HepG2 (cell line): Measurements from ENCODE around the gene RBM45. TPM values are rescaled to one million over a fixed set of nuclear protein-coding genes. Genes with fewer than 3 reads are reported as not detected.

Source experiments
- CEBPG ChIP-seq: IDR thresholded peaks from 2 replicates; pipeline ENCODE4 v1.6.1; 2016
- FIP1L1 ChIP-seq: fragments of 200-400 bp; formaldehyde crosslinking; IDR thresholded peaks from 2 replicates; pipeline ENCODE4 v1.6.1; 2018; ENCODE audit warnings: low read depth, mild to moderate bottlenecking, low read length, moderate library complexity, borderline replicate concordance; ENCODE audit not compliant: insufficient read depth
- FOXJ3 ChIP-seq: sonication (generic); formaldehyde crosslinking; IDR thresholded peaks from 2 replicates; pipeline ENCODE4 v1.4.0; 2020; ENCODE audit warnings: missing genetic modification reagents, mild to moderate bottlenecking, borderline replicate concordance
- HDAC1 ChIP-seq: sonication (generic); formaldehyde crosslinking; IDR thresholded peaks from 2 replicates; pipeline ENCODE4 v1.5.1; 2020; ENCODE audit warnings: mild to moderate bottlenecking, missing genetic modification reagents
- MBNL3 ChIP-seq: fragments of 250-450 bp; sonication (Bioruptor Pico); conservative IDR thresholded peaks from 2 replicates; pipeline ENCODE4 v1.8.0; 2022; ENCODE audit warnings: mild to moderate bottlenecking, inconsistent platforms
- MED1 ChIP-seq: sonication (generic); formaldehyde crosslinking; IDR thresholded peaks from 2 replicates; pipeline ENCODE4 v1.4.0; 2020; ENCODE audit warnings: missing genetic modification reagents
- NRL ChIP-seq: sonication (generic); formaldehyde crosslinking; IDR thresholded peaks from 2 replicates; pipeline ENCODE4 v1.5.0; 2020; ENCODE audit warnings: missing genetic modification reagents, mild to moderate bottlenecking, moderate library complexity, borderline replicate concordance
- PHF8 ChIP-seq: sonication (generic); formaldehyde crosslinking; IDR thresholded peaks from 2 replicates; pipeline ENCODE4 v1.5.0; 2020; ENCODE audit warnings: missing genetic modification reagents
- PRPF4 ChIP-seq: fragments of 200-400 bp; formaldehyde crosslinking; IDR thresholded peaks from 2 replicates; pipeline ENCODE4 v1.6.1; 2016; ENCODE audit warnings: low read length, low read depth; ENCODE audit not compliant: poor library complexity, severe bottlenecking
- RAD51 ChIP-seq: fragments of 450-650 bp; IDR thresholded peaks from 2 replicates; pipeline ENCODE4 v1.6.1; 2016; ENCODE audit warnings: borderline replicate concordance
- RARA ChIP-seq: IDR thresholded peaks from 2 replicates; pipeline ENCODE4 v1.6.1; 2016; ENCODE audit warnings: missing genetic modification reagents, missing compliant biosample characterization
- RCOR2 ChIP-seq: IDR thresholded peaks from 2 replicates; pipeline ENCODE4 v1.6.1; 2016; ENCODE audit warnings: missing biosample characterization, missing genetic modification reagents
- SIN3B ChIP-seq: fragments of 150-350 bp; IDR thresholded peaks from 2 replicates; pipeline ENCODE4 v1.6.1; 2014; ENCODE audit warnings: low read length
- SOX13 ChIP-seq, 3 experiments: fragments of 450-650 bp in 1 of 3; sonication (generic) in 1 of 3; formaldehyde crosslinking in 1 of 3; IDR thresholded peaks in 2 of 3; conservative IDR thresholded peaks in 1 of 3; 2 replicates each; pipeline versions ENCODE4 v1.5.0 to v1.6.1; 2016 to 2020; ENCODE audit warnings: antibody characterized with exemption in 1 of 3, mild to moderate bottlenecking in 1 of 3, missing compliant biosample characterization in 1 of 3, missing genetic modification reagents in 1 of 3, moderate library complexity in 1 of 3
- SP140L ChIP-seq: sonication (generic); formaldehyde crosslinking; IDR thresholded peaks from 2 replicates; pipeline ENCODE4 v1.4.0; 2020; ENCODE audit warnings: missing genetic modification reagents, borderline replicate concordance
- TCF7 ChIP-seq: sonication (generic); IDR thresholded peaks from 2 replicates; pipeline ENCODE4 v1.6.1; 2016; ENCODE audit warnings: antibody characterized with exemption, low read depth
- ZBTB7A ChIP-seq: sonication (generic); formaldehyde crosslinking; IDR thresholded peaks from 2 replicates; pipeline ENCODE4 v1.8.0; 2022; ENCODE audit warnings: mild to moderate bottlenecking, missing genetic modification reagents
- ZFP90 ChIP-seq: sonication (generic); formaldehyde crosslinking; IDR thresholded peaks from 2 replicates; pipeline ENCODE4 v1.8.0; 2022; ENCODE audit warnings: missing genetic modification reagents, mild to moderate bottlenecking, inconsistent platforms, borderline replicate concordance
- ZNF350 ChIP-seq: sonication (generic); formaldehyde crosslinking; IDR thresholded peaks from 2 replicates; pipeline ENCODE4 v1.4.0; 2020; ENCODE audit warnings: mild to moderate bottlenecking, low read depth, missing genetic modification reagents, borderline replicate concordance
- ZNF549 ChIP-seq: sonication (generic); formaldehyde crosslinking; IDR thresholded peaks from 2 replicates; pipeline ENCODE4 v1.5.0; 2020; ENCODE audit warnings: missing genetic modification reagents
- ZNF782 ChIP-seq: sonication (generic); formaldehyde crosslinking; IDR thresholded peaks from 2 replicates; pipeline ENCODE4 v1.4.0; 2020; ENCODE audit warnings: missing genetic modification reagents, mild to moderate bottlenecking, borderline replicate concordance
- ZNF788 ChIP-seq: sonication (generic); formaldehyde crosslinking; IDR thresholded peaks from 2 replicates; pipeline ENCODE4 v1.5.0; 2020; ENCODE audit warnings: mild to moderate bottlenecking, missing genetic modification reagents, borderline replicate concordance
- polyA plus RNA-seq, 8 experiments: library from polyadenylated mRNA; depleted of rRNA in 3 of 8; stranded (reverse) in 7 of 8; unstranded in 1 of 8; fragments of >200 nt; fragmentation: Illumina TruSeq in 4 of 8; extraction: Trizol in 4 of 8; gene quantifications; 2 replicates each; pipeline versions ENCODE4 v1.2.1 to v1.2.3, GENCODE V29; 2011 to 2016; ENCODE audit warnings: low read depth in 4 of 8, missing spikeins in 1 of 8, mixed read lengths in 1 of 8; ENCODE audit not compliant: insufficient read depth in 1 of 8
- total RNA-seq, 5 experiments: library from RNA; depleted of rRNA; stranded (reverse); fragments of >200 nt; fragmentation: Illumina TruSeq; extraction: Trizol; gene quantifications; 2 replicates each; pipeline ENCODE4 v1.2.3, GENCODE V29; 2016; ENCODE audit warnings: low read depth in 1 of 5
- TF ChIP-seq, protein P1 (sequence below): IDR thresholded peaks from 2 replicates; pipeline ENCODE4 v1.6.1; 2016; ENCODE audit warnings: missing compliant biosample characterization, missing genetic modification reagents, borderline replicate concordance
- TF ChIP-seq, protein P2 (sequence below): sonication (generic); formaldehyde crosslinking; conservative IDR thresholded peaks from 2 replicates; pipeline ENCODE4 v1.4.0; 2020; ENCODE audit warnings: missing genetic modification reagents
- TF ChIP-seq, protein P3 (sequence below): sonication (generic); formaldehyde crosslinking; IDR thresholded peaks from 2 replicates; pipeline ENCODE4 v1.4.0; 2020; ENCODE audit warnings: missing genetic modification reagents

RBM45 gene
- total and polyA plus RNA-seq, 2 of the 13 experiments (the other 11 are each of a cell fraction or from before 2014, with no cell fraction given), result 5.7 to 25.2 TPM

DNA sequence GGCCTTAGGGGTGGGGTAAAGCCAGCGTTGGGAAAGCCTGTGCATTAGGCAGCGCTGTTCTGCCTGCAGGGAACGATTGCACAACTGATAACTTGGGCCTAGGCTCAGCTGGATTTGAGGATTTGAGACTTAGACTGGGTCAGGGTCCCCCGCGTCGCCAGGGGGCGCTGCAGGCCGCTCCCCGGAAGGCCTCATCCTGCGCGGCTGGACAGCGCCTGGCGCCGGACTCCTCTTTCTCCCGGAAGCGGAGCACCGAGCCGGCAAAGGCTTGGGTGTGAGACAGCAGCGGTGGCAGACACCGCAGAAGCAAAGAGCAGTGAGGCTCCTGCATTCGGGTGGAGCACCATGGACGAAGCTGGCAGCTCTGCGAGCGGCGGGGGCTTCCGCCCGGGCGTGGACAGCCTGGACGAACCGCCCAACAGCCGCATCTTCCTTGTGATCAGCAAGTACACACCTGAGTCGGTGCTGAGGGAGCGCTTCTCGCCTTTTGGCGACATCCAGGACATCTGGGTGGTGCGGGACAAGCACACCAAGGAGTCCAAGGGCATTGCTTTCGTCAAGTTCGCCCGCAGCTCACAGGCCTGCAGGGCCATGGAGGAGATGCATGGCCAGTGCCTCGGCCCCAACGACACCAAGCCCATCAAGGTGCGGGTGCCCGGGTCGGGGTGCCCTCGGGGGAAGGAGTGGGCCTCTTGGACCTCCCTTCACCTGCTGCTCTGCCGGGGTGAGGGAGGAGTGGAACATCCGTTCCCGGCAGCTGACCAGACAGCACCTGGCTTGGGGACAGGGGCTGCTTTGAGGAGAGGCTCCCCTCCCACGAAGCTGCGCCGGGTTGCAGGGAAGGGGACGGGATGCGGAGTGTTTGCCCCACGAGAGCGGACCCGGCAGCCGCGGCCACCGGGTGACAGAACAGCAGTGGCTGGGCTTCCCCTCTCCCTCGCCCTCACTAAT is at the start of gene RBM45 (continued):
- TF ChIP-seq SOX13 (IDR thresholded peaks at IDR 0.05) (0 out of 2 replicates have a peak, but pooled peaks have one; percentile 45), SOX13 (CRISPR knock-in tag; conservative IDR thresholded peaks at IDR 0.05 in 1 of 2, IDR thresholded peaks at IDR 0.05 in 1 of 2) (peak in 1 of 2 experiments; percentile 71; a peak in 1 of 4 replicates), ZNF549 (no peak), ZFP90 (peak; percentile 15; the same call in 1 of the 2 replicates), ZBTB7A (CRISPR knock-in tag) (peak; percentile 58), ZNF782 (CRISPR knock-in tag) (peak; percentile 98), FIP1L1 (no peak; the same call in 1 of the 2 replicates), MED1 (peak; percentile 82), FOXJ3 (peak; percentile 65; the same call in 1 of the 2 replicates), MBNL3 (CRISPR knock-in tag) (0 out of 2 replicates have a peak, but pooled peaks have one; percentile 28), ZNF350 (CRISPR knock-in tag) (peak; percentile 100), RAD51 (no peak), RCOR2 (CRISPR knock-in tag) (peak; percentile 45; the same call in 1 of the 2 replicates), ZNF788 (peak; percentile 99), PHF8 (CRISPR knock-in tag) (peak; percentile 95), PRPF4 (no peak), NRL (CRISPR knock-in tag) (peak; percentile 99), RARA (CRISPR knock-in tag) (peak; percentile 39; the same call in 1 of the 2 replicates), CEBPG (CRISPR knock-in tag) (peak; percentile 98), HDAC1 (CRISPR knock-in tag) (peak; percentile 98), SIN3B (0 out of 2 replicates have a peak, but pooled peaks have one; percentile 50), SP140L (CRISPR knock-in tag) (peak; percentile 76; the same call in 1 of the 2 replicates), TCF7 (no peak)
- TF ChIP-seq, protein P1, sequence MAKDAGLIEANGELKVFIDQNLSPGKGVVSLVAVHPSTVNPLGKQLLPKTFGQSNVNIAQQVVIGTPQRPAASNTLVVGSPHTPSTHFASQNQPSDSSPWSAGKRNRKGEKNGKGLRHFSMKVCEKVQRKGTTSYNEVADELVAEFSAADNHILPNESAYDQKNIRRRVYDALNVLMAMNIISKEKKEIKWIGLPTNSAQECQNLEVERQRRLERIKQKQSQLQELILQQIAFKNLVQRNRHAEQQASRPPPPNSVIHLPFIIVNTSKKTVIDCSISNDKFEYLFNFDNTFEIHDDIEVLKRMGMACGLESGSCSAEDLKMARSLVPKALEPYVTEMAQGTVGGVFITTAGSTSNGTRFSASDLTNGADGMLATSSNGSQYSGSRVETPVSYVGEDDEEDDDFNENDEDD (CRISPR knock-in tag), result peak; percentile 90
- TF ChIP-seq, protein P2, sequence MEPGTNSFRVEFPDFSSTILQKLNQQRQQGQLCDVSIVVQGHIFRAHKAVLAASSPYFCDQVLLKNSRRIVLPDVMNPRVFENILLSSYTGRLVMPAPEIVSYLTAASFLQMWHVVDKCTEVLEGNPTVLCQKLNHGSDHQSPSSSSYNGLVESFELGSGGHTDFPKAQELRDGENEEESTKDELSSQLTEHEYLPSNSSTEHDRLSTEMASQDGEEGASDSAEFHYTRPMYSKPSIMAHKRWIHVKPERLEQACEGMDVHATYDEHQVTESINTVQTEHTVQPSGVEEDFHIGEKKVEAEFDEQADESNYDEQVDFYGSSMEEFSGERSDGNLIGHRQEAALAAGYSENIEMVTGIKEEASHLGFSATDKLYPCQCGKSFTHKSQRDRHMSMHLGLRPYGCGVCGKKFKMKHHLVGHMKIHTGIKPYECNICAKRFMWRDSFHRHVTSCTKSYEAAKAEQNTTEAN (CRISPR knock-in tag), result peak; percentile 54; the same call in 1 of the 2 replicates
- TF ChIP-seq, protein P3, sequence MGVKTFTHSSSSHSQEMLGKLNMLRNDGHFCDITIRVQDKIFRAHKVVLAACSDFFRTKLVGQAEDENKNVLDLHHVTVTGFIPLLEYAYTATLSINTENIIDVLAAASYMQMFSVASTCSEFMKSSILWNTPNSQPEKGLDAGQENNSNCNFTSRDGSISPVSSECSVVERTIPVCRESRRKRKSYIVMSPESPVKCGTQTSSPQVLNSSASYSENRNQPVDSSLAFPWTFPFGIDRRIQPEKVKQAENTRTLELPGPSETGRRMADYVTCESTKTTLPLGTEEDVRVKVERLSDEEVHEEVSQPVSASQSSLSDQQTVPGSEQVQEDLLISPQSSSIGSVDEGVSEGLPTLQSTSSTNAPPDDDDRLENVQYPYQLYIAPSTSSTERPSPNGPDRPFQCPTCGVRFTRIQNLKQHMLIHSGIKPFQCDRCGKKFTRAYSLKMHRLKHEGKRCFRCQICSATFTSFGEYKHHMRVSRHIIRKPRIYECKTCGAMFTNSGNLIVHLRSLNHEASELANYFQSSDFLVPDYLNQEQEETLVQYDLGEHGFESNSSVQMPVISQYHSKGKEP (CRISPR knock-in tag), result no peak
